22Rv1 (cell line): ENCODE results near the gene USH2A.
A peak's percentile ranks its signal among the peaks of the same experiment; 100 is the strongest.

Experiments used
- H3K27ac ChIP-seq: fragments of 450-650 bp; 2 replicates; pipeline ENCODE4 v1.5.1; 2017
- ZFX ChIP-seq: fragments of 450-650 bp; IDR thresholded peaks from 2 replicates; pipeline ENCODE4 v1.6.1; 2017; ENCODE audit warnings: antibody characterized with exemption, borderline replicate concordance
- TF ChIP-seq, protein P1 (sequence below): fragments of 450-650 bp; IDR thresholded peaks from 2 replicates; pipeline ENCODE4 v1.5.1; 2017; ENCODE audit warnings: mild to moderate bottlenecking

Gene USH2A

DNA sequence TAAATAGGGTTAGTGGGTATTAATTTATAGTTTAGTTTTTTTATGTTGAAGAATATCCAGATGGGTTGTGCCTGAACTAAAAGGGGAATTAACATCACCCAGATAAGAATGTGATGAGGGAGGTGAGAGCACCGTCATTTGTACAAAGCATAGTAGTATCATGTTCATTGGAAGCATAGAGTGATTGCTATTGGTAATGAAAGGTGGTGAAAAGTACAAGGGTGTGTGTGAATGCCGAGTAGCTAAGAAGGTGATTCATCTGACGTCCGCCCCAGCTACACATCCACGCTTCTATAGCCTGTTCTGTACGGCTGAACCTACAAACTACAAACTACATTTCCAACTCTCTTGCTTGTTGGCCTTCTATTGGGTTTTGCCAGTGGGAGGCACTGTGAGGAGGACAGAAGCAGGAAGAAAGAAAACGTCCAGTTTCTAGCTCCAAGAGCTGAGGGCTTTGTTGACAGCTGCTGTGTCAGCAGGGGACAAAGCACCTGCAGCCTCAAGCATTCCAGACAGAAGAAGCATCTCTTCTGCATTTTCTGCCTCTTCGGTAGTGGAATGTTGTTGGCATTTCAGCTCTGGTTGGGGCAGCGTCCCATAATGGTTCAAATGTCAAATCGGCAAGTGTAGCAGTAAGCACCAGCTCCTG is 451.3 kb downstream of the USH2A start:
- no peak for TF ChIP-seq ZFX
- TF ChIP-seq, protein P1, sequence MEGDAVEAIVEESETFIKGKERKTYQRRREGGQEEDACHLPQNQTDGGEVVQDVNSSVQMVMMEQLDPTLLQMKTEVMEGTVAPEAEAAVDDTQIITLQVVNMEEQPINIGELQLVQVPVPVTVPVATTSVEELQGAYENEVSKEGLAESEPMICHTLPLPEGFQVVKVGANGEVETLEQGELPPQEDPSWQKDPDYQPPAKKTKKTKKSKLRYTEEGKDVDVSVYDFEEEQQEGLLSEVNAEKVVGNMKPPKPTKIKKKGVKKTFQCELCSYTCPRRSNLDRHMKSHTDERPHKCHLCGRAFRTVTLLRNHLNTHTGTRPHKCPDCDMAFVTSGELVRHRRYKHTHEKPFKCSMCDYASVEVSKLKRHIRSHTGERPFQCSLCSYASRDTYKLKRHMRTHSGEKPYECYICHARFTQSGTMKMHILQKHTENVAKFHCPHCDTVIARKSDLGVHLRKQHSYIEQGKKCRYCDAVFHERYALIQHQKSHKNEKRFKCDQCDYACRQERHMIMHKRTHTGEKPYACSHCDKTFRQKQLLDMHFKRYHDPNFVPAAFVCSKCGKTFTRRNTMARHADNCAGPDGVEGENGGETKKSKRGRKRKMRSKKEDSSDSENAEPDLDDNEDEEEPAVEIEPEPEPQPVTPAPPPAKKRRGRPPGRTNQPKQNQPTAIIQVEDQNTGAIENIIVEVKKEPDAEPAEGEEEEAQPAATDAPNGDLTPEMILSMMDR = no peak
- H3K27ac ChIP-seq = no peak overlapping the region

GRCh38 chr1:215970406-215970805 is 452.8 kb downstream of the USH2A start:
- TF ChIP-seq ZFX = no peak
- TF ChIP-seq, protein P1 = no peak
- no peak overlapping the region for H3K27ac ChIP-seq

DNA sequence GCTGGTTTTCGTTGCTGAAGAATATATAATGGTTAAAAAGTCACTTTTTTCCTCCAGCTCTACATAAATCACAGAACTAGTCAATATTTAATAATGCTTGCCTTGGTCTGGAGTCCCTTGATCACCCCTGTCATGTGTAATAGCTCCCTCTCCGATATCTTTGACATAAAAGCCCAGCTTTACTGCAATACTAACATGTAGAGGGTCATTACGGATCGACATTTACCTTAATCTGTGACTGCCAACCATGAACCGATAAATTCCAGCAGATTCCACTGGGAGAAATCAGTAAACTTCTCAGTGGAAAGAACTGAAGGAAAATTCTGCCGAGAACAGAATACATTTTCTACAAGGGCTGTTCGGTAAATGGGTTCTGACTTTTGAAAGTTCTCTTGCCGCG is 459.6 kb downstream of the USH2A start:
- no peak overlapping the region for H3K27ac ChIP-seq
- TF ChIP-seq, protein P1 = no peak
- no peak for TF ChIP-seq ZFX

- H3K27ac ChIP-seq = no peak overlapping the region
- TF ChIP-seq, protein P1 = no peak
- TF ChIP-seq ZFX = no peak
These were observed 460.2 kb downstream of the USH2A start for GRCh38 chr1:215963040-215963439.

- TF ChIP-seq, protein P1 = no peak
- no peak for TF ChIP-seq ZFX
- no peak overlapping the region for H3K27ac ChIP-seq
These were observed 464.4 kb downstream of the USH2A start for GRCh38 chr1:215958841-215959240.

GRCh38 chr1:215957663-215958062 is 465.6 kb downstream of the USH2A start:
- TF ChIP-seq, protein P1 = no peak
- no peak for TF ChIP-seq ZFX
- no peak overlapping the region for H3K27ac ChIP-seq

- TF ChIP-seq, protein P1 = no peak
These were observed 490.7 kb downstream of the USH2A start for GRCh38 chr1:215932558-215932957.

More at GRCh38 chr1:215932558-215932957, 490.7 kb downstream of the USH2A start:
- peak overlapping the region; percentile 45 for H3K27ac ChIP-seq
